ENCODE data around the gene WNT3. TPM values are rescaled to one million over a fixed set of nuclear protein-coding genes. Genes with fewer than 3 reads are reported as not detected.

The WNT3 gene
- total and polyA plus RNA-seq, 10 of the 15 experiments (the other 5 are each of a cell fraction or from before 2014, with no cell fraction given) = 0.01 to 0.03 TPM; not detected in 8

- no peak for TF ChIP-seq PRDM15 (CRISPR knock-in tag; IDR thresholded peaks at IDR 0.05)
- TF ChIP-seq BCL11A (IDR thresholded peaks at IDR 0.05; ENCODE audit: low read depth, low read length) = no peak
Measured at GRCh38 chr17:46862949-46863348, 44.5 kb upstream of the WNT3 start (continued).

DNA sequence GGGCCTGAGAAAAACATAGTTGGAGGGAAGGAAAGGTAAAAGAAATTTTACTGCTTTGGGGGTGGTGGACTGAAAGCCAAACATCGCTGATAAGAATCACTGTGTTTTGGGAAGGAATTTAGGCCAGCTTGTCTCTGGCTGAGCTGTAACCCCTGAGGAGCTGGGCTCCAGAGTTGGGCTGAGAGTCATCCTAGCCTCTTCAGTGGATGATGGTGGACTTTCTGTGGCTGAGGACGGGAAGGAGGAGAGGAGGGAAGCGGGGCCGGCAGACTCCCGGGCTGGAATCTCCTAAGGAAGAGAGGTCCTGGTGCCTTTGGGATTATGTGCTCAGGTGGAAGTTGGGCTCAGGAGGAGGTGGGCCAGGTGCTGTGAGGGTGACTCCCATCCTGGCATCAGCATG is 41.5 kb upstream of the WNT3 start:
- ChIA-PET SMC1A (ENCODE audit: uncharacterized antibody, unreplicated experiment) (no interaction called here), CTCF (interaction anchor here (0.5 to 1.6 kb wide), 3 partner anchors 25 to 250 kb away, joined by 3 to 7 read pairs (median 5); no protein-coding TSS in a partner anchor), POLR2A (no interaction called here), RAD21 (ENCODE audit: unreplicated experiment) (no interaction called here)
- Histone ChIP-seq H3K79me2 (ENCODE audit: control insufficient read depth, insufficient read depth, low read length) (no peaks in the 10 kb centered on the region), H3K9ac (ENCODE audit: control insufficient read depth, insufficient read depth, low read length) (no peak overlapping the region), H3K9me3 (replicated peaks; ENCODE audit: control insufficient read depth, insufficient read depth, low read length) (no peaks in the 10 kb centered on the region), H3K4me3 (no peak overlapping the region), H3K27me3 (replicated peaks in 1 of 2; ENCODE audit: control insufficient read depth in 2 of 2, insufficient read depth in 2 of 2, low read length in 1 of 2) (peaks cover 0 to 2% of the 10 kb centered on the region in 2 experiments; a peak in 2 of 4 replicates), H3K4me1 (ENCODE audit: control insufficient read depth, insufficient read depth, low read length) (no peaks in the 10 kb centered on the region), H4K20me1 (ENCODE audit: control insufficient read depth, insufficient read depth) (no peaks in the 10 kb centered on the region), H3K36me3 (ENCODE audit: control insufficient read depth in 2 of 2, insufficient read depth in 2 of 2, low read length in 1 of 2) (no peaks in the 10 kb centered on the region), H3K27ac (ENCODE audit: control insufficient read depth, insufficient read depth) (no peak overlapping the region), H2AFZ (ENCODE audit: control insufficient read depth, low read depth, low read length) (no peak overlapping the region), H3K4me2 (ENCODE audit: control insufficient read depth, insufficient read depth) (no peak overlapping the region)
- no peak for FAIRE-seq
- in situ Hi-C loops (cut with MboI) = loop anchor here (5.0 to 10.0 kb wide), 2 partner anchors 52 to 65 kb away; no protein-coding TSS in a partner anchor
- no peak for TF ChIP-seq CREB1 (IDR thresholded peaks at IDR 0.05; ENCODE audit: low read depth)
- TF ChIP-seq HDAC6 (IDR thresholded peaks at IDR 0.05; ENCODE audit: unreplicated experiment) = no peak
- no peak for TF ChIP-seq HCFC1 (IDR thresholded peaks at IDR 0.05; ENCODE audit: low read length)
- no peak for TF ChIP-seq JUNB (IDR thresholded peaks at IDR 0.05)
- no peak for ATAC-seq
- no TSS peak for BruUV-seq (replicated peaks)
- DNase-seq (ENCODE audit: low read depth, low spot score) = no peak
- 70% methylated on average over 5 of the region's 5 CpGs for WGBS (ENCODE audit: insufficient coverage, insufficient replicate concordance, low lambda C conversion rate, missing lambda C conversion rate)
- intact Hi-C loops (cut with micrococcal nuclease; ENCODE audit: unreplicated experiment) = no loop called here

Data from GM12878 (cell line).